Measurements from ENCODE around the gene CHL1.

GRCh38 chr3:347581-347980, 151.0 kb downstream of the CHL1 start:
- TF ChIP-seq POLR2A (IDR thresholded peaks at IDR 0.05; ENCODE audit: low read length) (no peak), GATA1 (IDR thresholded peaks at IDR 0.05; ENCODE audit: low read depth, low read length) (no peak)

Measured in erythroblast (primary cell).